GM12864 (cell line): ENCODE data around the gene NCF4.

Experiments used
- DNase-seq: peaks from one replicate; pipeline ENCODE4 v3.0.0-alpha.2; 2011; ENCODE audit warnings: low read depth
- H3K4me3 ChIP-seq: 2 replicates; pipeline ENCODE4 v1.5.1; 2011; ENCODE audit warnings: mild to moderate bottlenecking, low read depth, low read length, control low read depth
- TF ChIP-seq, protein P1 (sequence below): IDR thresholded peaks from 2 replicates; pipeline ENCODE4 v1.5.1; 2011; ENCODE audit warnings: low read depth, mild to moderate bottlenecking, moderate library complexity, low read length, control low read depth, inconsistent platforms; ENCODE audit errors: missing control alignments

NCF4 gene

DNA sequence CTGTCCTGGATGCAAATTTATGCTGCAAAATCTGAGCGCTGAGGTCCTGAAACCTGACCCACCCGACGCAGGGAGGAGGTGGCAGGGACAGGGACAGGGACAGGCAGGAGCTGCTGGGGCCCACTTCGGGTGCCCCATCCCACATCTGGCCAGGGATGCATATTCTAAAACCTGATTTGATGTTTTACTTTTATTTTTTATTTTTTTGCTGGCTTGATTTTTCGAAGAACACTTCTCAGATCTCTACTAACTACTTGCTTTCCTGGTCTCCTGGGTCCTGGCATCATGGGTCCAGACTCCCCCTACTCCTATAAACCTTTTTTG lies 43.3 kb upstream of the NCF4 start:
- H3K4me3 ChIP-seq, result no peak overlapping the region
- TF ChIP-seq, protein P1, sequence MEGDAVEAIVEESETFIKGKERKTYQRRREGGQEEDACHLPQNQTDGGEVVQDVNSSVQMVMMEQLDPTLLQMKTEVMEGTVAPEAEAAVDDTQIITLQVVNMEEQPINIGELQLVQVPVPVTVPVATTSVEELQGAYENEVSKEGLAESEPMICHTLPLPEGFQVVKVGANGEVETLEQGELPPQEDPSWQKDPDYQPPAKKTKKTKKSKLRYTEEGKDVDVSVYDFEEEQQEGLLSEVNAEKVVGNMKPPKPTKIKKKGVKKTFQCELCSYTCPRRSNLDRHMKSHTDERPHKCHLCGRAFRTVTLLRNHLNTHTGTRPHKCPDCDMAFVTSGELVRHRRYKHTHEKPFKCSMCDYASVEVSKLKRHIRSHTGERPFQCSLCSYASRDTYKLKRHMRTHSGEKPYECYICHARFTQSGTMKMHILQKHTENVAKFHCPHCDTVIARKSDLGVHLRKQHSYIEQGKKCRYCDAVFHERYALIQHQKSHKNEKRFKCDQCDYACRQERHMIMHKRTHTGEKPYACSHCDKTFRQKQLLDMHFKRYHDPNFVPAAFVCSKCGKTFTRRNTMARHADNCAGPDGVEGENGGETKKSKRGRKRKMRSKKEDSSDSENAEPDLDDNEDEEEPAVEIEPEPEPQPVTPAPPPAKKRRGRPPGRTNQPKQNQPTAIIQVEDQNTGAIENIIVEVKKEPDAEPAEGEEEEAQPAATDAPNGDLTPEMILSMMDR, result no peak
- DNase-seq, result no peak

GRCh38 chr22:36818010-36818642 lies 42.7 kb upstream of the NCF4 start:
- no peak for DNase-seq
- no peak overlapping the region for H3K4me3 ChIP-seq
- TF ChIP-seq, protein P1, result no peak

GRCh38 chr22:36819112-36819511 lies 41.7 kb upstream of the NCF4 start:
- TF ChIP-seq, protein P1, result no peak
- no peak overlapping the region for H3K4me3 ChIP-seq
- no peak for DNase-seq

DNA sequence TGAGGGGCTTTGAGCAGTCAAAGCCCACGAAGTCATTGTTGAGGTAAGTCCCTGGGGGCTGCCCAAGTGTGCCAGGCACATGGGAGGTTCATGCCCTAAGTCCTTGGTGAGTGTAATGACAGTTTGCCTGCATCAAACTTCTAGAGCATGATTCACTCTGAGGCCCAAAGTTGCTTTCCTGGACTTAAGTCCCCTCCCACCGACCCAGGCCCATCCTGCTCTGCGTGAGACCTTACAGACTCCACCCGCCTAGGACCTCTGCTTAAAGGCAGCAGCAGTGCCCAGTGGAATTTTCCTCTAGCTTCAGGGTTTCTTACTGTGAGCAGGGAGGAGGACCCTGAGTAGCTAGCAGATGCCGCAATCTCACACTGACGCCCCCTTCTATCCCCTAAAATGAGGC lies 38.2 kb upstream of the NCF4 start:
- H3K4me3 ChIP-seq, result no peak overlapping the region
- DNase-seq, result no peak
- TF ChIP-seq, protein P1, result no peak

- no peak for DNase-seq
- TF ChIP-seq, protein P1, result no peak
- H3K4me3 ChIP-seq, result no peak overlapping the region
Measured at GRCh38 chr22:36823186-36823839, 37.5 kb upstream of the NCF4 start.

DNA sequence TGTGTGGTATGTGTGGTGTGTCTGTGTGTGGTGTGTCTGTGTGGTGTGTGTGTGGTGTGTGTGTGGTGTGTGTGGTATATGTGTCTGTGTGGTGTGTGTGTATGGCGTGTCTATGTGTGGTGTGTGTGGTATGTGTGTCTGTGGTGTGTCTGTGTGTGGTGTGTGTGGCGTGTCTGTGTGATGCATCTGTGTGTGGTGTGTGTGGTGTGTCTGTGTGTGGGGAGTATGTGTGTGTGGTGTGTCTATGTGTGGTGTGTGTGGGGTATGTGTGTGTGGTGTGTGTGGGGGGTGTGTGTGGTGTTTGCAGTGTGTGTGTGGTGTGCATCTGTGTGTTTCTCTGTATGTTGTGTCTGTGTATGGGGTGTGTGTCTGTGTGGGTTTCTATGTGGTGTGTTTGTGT lies 36.2 kb upstream of the NCF4 start:
- TF ChIP-seq, protein P1, result no peak
- no peak overlapping the region for H3K4me3 ChIP-seq
- DNase-seq, result no peak

DNA sequence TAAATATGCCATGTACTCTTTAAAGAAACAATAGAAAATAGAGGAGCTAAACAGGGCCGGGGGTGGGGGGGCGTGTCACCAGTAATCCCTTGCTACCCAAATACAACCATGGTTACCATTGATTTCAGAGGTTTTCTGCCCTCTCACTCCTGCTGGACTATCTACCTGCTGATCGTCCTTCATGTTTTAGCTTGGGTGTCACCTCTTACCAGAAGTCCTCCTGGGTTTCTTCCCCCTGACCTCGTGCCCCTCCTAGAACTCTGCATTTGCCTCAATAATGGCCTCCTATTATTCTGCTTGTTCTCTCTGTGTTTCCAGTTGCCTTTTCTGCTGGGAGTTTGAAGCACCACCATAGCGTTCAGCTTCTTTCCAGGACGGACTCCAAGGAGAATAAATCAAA lies 34.5 kb upstream of the NCF4 start:
- TF ChIP-seq, protein P1, result no peak
- no peak for DNase-seq
- no peak overlapping the region for H3K4me3 ChIP-seq
